ENCODE measurements around the gene SPOPL. TPM values are rescaled to one million over a fixed set of nuclear protein-coding genes. Genes with fewer than 3 reads are reported as not detected.

The SPOPL gene
- total RNA-seq, 1 donor, result 21.6 TPM

GRCh38 chr2:138502255-138503086 is 901 bp downstream of the SPOPL start:
- DNase-seq (ENCODE audit: low read depth), result no peak
- peak overlapping the region; percentile 80 for H3K4me3 ChIP-seq (ENCODE audit: low read depth, low read length)
- TF ChIP-seq CTCF (IDR thresholded peaks at IDR 0.05; ENCODE audit: insufficient read depth, low read depth, low read length), result no peak

GRCh38 chr2:138503087-138503442 is 1.5 kb downstream of the SPOPL start:
- no peak for DNase-seq (ENCODE audit: low read depth)
- TF ChIP-seq CTCF (IDR thresholded peaks at IDR 0.05; ENCODE audit: insufficient read depth, low read depth, low read length), result no peak
- peak overlapping the region; percentile 80 for H3K4me3 ChIP-seq (ENCODE audit: low read depth, low read length)

- peak overlapping the region; percentile 80 for H3K4me3 ChIP-seq (ENCODE audit: low read depth, low read length)
- no peak for DNase-seq (ENCODE audit: low read depth)
- no peak for TF ChIP-seq CTCF (IDR thresholded peaks at IDR 0.05; ENCODE audit: insufficient read depth, low read depth, low read length)
These were observed 2.1 kb downstream of the SPOPL start for GRCh38 chr2:138503652-138504051.

- no peak for TF ChIP-seq CTCF (IDR thresholded peaks at IDR 0.05; ENCODE audit: insufficient read depth, low read depth, low read length)
These were observed 2.5 kb downstream of the SPOPL start for GRCh38 chr2:138504092-138504491.

GRCh38 chr2:138504546-138505235 is 3.1 kb downstream of the SPOPL start:
- H3K4me3 ChIP-seq (ENCODE audit: low read depth, low read length), result no peak overlapping the region
- DNase-seq (ENCODE audit: low read depth), result no peak
- TF ChIP-seq CTCF (IDR thresholded peaks at IDR 0.05; ENCODE audit: insufficient read depth, low read depth, low read length), result no peak

More at GRCh38 chr2:138504092-138504491, 2.5 kb downstream of the SPOPL start:
- no peak for DNase-seq (ENCODE audit: low read depth)
- H3K4me3 ChIP-seq (ENCODE audit: low read depth, low read length), result no peak overlapping the region

- DNase-seq (ENCODE audit: low read depth), result no peak
- TF ChIP-seq CTCF (IDR thresholded peaks at IDR 0.05; ENCODE audit: insufficient read depth, low read depth, low read length), result no peak
- H3K4me3 ChIP-seq (ENCODE audit: low read depth, low read length), result no peak overlapping the region
These were observed 5.7 kb downstream of the SPOPL start for GRCh38 chr2:138507267-138507666.

Measured in fibroblast of villous mesenchyme (primary cell).